ENCODE measurements around the gene DNALI1. TPM values are rescaled to one million over a fixed set of nuclear protein-coding genes. Genes with fewer than 3 reads are reported as not detected.
"Not testable (repeated sequence)": the region's sequence is repeated elsewhere in the genome, so short reads cannot be mapped to it uniquely, and the experiment has no call there.

Gene DNALI1
- polyA plus RNA-seq, 3 donors: 73.1 to 85.2 (median 80.4) TPM

DNA sequence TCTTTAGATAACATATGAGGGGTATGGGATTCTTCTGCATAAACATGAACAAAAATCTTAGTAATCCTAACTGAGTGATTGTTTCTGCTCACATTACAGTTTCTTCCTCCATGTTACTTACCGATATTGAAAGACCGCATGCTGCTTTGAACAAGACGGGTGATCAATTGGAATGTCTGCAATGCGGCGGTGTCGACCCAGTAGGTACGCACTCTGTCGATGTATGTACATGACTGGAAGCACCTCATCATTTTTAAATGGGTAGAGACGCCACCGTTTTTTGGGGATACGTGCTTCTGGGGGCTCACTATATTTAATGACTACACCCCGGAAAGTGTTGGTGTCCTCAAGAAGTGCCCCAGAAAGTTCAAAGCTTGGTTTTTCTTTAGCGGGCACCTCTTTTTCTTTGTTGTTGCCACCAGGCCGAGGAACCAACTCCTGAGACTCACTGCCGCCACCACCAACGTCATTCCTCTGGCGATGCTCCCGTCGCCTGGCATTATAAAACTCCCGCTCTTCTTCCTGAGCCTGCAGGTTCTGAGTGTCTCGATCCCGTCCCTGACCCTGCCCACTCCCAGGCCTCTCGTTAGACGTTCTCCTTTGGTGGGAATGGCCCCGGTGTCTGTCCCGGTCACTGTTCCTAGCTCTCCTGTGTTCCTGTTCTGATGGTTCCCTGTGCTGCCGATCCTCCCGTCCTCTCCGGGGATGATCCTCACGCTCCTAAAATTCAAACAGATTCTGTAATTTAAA is 16.5 kb upstream of the DNALI1 start:
- no peak for DNase-seq

DNA sequence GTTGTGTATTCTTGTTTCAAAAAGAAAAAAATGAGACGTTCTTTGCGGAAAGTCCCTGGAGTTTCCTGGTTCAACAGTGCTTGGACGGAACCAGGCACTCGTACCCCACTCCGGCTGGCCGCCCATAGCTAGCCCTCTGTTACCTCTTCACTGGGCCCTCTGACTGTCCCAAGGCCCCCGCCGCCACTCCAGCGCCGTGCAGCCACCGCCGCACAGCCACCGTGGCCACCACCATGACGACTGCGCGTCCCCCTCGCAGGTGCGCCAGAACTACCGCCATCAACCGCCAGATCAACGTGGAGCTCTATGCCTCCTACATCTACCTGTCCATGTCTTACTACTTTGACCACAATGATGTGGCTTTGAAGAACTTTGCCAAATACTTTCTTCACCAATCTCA is 12.2 kb upstream of the DNALI1 start:
- no peak for DNase-seq

DNA sequence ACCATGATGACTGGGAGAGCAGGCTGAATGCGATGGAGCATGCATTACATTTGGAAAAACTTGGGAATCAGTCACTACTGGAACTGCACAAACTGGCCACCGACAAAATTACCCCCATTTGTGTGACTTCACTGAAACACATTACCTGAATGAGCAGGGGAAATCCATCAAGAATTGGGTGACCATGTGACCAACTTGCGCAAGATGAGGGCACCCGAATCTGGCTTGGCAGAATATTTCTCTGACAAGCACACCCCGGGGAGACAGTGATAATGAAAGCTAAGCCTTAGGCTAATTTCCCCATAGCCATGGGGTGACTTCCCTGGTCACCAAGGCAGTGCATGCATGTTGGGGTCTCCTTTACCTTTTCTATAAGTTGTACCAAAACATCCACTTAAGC is 11.7 kb upstream of the DNALI1 start:
- DNase-seq: no peak

DNA sequence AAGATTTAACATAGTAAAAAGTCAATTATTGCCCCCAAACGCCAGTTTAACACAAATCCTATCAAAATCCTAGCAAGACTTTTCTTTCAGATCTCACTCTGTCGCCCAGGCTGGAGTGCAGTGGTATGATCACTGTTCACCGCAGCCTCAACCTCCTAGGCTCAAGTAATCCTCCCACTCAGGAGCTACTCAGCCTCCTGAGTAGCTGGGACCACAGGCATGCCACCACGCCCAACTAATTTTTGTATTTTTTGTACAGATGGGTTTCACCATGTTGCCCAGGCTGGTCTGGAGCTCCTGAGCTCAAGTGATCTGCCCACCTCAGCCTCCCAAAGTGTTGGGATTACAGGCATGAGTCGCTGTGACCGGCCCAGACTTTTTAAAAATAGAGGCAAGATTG is 7.4 kb upstream of the DNALI1 start:
- DNase-seq: no peak

DNA sequence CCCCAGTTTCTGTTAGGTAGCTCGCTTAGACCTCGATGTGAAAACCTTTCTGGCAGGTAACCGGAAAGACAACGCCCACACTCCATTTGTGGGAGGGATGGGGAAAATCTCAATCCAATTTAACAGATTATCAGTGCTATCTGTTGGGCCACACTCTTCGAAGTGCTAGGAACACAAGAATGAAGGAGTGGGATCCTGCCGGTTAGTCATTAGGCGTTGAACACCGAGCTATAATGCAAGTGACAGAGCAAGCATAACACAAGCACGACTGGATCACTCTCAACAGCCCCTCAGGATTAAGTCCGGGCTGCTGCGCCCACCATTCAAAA is 3.2 kb upstream of the DNALI1 start:
- no peak for DNase-seq

DNA sequence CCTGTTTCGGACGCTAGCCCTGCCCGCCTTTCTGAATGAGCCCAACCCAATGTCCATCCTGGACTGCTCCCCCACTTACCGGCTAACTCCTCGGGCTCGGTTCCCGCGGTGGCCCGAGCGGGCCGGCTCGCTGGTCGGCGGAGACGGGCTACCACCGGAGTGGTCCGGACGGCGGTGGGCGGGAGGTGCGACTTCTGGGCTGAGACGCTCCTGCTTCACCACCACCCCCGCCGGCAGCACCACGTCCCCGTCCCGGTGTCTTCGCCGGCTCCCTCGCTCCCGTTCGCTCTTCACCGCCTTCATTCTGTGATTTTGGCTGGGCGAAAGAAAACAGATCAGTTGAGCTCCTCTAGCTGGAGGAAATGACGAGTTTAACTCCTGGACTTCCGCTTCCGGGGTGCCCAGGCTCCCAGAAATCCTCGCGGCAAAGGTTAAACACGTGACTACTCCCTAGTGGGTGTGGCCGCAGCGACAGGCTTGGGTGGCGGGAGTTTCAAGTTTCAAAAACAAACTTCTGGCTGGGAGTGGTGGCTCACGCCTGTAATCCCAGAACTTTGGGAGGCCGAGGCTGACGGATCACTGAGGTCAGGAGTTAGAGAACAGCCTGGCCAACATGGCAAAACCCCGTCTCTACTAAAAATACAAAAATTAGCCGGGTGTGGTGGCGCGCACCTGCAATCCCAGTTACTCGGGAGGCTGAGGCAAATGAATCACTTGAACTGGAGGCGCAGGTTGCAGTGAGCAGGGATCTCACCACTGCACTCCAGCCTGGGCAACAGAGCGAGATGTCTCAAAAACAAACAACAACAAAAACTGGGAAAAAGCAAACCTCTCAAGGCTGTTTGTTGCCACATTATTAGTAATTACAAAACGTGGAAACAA is 2.6 kb upstream of the DNALI1 start, which contains the start of gene SNIP1:
Gene SNIP1 (minus strand): TSS at position 367 of the 882 bp plus-strand sequence. CDS start 64 bp downstream, at position 303.
- DNase-seq: peak; percentile 94

DNA sequence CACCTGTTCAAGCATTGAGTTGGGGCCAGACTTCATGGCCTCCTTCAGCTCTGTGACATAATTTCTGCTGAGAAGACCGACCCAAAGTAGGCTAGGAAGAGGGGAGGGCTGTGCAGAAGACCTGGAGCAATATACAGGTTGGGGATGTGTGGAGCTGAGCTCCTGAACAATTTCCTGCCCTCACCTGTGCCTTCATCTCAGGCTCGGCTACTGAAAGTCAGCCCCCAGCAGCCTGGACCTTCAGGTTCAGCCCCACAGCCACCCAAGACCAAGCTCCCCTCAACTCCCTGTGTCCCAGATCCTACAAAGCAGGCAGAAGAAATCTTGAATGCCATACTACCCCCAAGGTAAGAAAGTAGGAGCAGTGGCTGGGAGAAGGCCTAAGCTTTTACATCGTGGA is 662 bp downstream of the DNALI1 start:
- no peak for DNase-seq

DNA sequence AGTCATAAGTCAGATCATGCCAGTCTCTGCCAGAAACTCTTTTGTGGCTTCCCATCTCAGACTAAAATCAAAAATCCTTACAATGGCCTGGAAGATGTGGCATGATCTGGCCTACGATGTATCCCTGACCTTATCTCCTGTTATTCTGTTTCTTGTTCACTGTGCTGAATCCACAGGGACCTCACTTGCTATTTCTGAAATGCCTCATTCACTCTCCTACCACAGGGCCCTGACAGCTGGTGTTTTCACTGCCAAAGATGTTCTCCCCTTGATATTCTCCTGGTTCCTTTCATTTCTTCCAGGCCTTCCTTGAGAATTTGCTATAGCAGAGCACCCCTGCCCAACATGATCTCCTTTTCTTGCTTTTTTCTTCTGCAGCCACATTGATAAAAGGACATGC is 1.7 kb downstream of the DNALI1 start:
- DNase-seq: no peak

DNA sequence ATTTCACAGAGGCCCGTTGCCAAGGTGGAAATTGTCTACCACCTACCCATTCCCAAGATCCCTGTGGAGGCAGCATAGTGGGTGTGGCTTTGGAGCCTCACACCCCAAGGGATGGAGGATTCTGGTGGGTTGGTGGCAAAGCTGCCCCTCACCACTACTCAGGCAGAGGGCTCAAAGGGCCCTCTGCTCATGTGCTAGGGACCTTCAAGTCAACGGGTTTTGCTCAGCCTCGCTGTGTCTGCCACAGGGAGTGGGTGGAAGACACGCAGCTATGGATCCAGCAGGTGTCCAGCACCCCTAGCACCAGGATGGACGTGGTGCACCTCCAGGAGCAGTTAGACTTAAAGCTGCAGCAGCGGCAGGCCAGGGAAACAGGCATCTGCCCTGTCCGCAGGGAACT is 2.3 kb downstream of the DNALI1 start:
- no peak for DNase-seq

DNA sequence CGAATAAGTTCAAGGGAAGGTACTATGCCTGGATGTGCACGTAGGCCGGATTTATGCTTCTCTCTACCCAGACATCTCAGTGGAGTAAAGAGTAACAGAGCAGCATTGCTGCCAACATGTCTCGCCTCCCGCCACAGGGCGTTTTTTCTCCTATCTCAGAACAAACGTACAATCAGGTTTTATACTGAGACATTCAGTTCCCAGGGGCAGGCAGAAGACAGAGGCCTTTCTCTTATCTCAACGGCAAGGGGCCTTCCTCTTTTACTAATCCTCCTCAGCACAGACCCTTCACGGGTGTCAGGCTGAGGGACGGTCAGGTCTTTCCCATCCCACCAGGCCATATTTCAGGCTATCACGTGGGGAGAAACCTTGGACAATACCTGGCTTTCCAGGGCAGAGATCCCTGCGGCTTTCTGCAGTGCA is 3.2 kb downstream of the DNALI1 start:
- DNase-seq: not testable (repeated sequence)

DNA sequence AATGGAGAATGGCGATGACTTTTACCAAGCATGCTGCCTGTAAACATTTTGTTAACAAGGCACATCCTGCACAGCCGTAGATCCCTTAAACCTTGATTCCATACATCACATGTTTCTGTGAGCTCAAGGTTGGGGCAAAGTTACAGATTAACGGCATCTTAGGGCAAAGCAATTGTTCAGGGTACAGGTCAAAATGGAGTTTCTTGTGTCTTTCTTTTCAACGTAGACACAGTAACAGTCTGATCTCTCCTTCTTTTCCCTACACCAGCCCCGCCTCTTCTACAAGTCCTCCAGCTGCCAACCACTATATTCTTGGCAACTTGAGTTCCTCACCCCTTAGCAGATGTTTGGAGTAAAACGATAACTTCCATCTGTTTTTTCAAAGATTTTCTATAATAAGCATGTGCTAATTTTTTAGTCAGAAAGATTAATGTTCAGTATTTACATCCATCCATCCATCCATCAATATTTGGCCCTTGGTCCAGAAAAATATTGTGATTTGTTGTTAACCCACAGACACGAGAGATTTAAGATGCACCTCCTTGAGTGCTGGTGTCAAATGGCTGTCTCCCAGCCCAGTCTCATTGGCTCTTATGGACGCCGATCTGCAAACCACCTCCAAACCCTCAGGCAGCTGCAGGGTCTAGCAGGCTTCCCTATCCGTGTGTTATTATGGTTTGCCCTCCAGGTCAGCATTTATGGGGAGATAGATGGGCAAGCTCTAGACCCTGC is 3.8 kb downstream of the DNALI1 start:
- DNase-seq: no peak

DNA sequence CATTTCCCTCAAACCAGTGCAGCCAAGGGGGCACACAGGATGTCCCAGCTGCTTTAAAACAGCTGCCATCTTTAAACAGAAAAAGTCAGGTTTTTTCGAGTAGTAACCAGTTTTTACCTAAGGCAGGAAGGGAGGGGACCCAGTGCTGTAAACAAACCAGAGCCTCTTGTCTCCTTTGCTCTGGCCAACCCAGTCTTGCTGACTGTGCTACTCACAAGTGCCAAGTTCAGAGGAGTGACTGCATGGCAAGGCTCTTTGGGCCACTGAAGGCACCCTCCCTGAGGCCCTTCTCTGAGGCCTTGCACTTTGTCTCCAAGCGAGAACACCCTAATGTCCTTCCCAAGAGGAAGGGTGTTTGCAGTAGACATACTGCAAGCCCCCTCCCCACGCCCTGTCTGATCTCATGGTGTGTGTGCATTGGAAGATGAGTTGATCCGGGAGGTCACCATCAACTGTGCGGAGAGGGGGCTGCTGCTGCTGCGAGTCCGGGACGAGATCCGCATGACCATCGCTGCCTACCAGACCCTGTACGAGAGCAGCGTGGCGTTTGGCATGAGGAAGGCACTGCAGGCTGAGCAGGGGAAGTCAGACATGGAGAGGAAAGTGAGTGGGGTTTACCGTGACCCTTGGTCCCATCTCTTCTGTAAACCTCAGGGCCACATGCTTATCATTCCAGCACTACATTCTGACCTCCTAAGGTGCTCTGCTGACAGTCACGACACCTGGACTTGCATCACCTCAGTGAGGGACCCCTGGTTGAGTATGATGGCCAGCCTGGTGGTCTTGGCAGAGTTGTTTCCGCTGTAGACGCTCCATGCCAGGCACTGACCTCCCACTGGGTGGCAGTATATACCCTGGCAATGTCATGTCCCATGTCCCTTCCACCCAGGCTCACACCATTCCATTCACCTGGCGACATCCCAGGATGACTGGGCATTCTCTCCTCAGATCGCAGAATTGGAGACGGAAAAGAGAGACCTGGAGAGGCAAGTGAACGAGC is 4.7 kb downstream of the DNALI1 start:
- no peak for DNase-seq

DNA sequence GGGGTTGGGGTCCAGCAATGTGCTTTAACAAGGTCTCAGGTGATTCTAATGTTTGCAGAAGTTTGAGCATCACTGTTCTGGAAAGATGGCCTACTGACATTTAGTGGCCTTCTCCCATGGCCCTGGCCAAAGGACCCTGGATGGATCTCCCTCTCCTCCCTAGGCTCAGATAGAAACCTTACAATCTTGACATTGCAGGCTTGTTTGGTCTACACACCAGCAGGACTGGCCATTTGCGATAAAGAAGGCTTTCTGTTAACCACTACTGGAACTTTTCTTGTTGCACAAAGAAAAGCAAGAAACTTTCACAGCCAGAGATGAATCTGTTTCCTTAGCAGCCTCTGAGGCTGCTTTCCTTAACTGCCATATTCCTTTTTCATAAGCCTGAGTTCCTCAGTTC is 6.2 kb downstream of the DNALI1 start:
- no peak for DNase-seq

DNA sequence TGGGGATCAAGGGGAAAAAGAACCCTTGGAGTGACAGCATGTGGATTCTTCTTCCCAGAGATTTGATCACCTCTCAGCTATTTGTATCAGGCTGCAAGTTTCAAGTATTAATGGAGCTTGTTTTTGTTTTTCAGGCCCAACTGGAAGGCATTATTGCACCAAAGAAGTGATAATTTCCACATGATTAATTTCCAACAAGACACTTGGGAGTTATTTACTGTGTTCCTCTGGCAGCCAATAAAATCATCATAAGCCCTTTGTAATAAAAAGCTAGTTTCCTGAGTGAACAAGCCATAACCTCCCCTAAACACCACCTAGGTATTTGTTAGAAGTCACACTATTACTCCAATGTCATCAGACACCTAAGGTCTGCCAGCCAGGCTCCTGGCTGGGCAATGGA is 8.2 kb downstream of the DNALI1 start:
- DNase-seq: no peak

DNA sequence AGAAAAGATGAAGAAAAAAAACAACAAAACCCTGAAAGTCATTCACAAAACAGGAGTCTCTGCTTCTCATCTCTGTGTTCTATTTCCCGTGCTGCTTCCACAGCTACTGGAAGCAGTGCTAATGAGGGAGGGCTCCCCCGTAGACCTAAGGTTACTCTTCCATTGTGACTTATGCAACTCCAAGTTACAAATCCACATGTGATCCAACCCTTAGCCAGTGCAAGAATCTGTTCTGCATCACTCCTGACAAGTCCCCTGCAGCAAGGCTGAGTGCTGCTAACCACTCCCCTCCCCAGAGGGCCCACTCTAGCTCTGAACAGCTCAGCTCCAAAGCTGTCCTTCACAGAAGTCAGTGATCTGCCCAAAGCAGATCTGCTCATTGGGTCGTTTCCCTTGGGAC is 10.3 kb downstream of the DNALI1 start:
- no peak for DNase-seq

DNA sequence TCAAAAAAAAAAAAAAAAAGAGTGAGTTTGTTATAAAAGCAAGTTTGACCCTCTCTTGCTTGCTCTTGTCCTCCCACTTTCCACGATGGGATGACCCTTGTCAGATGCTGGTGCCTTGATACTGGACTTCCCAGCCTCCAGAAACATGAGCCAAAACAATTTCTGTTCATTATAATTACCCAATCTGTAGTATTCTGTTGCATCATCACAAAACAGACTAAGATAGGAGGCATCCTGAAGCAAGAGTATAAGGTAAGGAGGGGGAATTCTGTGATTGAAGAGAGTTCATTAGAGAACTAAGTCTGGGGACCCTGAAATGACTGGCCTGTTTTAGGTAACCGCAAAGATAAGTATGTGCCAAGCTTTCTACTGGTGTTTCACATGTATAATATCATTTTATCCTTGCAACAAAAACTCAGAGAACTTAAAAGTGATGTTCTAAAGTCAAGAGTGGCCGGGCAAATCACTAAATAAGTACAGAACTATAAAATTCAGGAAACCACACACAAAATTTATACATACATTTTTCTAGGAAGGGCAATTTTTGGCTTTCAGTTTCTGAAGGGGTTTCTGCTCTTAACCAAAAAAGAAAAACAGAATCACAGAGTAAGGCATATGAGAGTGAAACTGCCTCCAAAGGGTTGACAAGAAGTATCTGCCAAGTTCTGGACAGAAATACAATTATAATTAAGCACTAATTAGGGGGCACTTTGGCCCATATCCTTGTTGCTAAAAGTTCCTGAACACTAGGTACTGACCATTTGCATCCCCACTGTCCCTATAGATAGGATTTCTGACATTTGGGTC is 14.0 kb downstream of the DNALI1 start:
- no peak for DNase-seq

DNA sequence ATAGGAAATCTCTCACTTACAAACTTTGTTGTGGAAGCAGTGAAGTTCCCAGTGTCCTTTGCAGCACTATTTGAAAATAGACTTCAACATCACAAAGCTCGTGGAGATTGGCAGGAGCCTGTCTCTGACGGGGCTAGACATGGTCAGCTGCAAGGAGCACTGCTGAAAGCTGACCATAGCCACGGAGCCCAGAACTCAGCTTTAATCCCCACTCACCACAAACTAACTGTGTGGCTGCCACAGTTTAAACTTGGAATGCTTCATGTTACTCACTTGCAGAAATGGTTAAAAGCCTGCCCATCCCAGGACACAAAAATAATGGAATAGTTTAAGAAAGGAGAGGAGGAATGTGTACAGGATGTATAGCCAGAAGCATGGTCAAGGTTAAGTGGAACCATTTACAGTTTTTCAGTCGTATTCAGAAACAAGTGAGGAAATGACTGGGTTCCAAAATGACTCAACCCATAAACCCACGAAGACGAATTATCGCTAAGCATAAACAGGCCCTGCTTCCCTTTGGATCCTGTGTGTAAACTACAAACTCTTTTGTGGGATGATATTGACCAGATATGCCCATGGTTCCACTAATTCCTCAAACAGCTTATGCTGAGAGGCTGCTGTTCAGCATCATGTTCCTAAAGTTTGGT is 18.2 kb downstream of the DNALI1 start:
- DNase-seq: no peak

DNA sequence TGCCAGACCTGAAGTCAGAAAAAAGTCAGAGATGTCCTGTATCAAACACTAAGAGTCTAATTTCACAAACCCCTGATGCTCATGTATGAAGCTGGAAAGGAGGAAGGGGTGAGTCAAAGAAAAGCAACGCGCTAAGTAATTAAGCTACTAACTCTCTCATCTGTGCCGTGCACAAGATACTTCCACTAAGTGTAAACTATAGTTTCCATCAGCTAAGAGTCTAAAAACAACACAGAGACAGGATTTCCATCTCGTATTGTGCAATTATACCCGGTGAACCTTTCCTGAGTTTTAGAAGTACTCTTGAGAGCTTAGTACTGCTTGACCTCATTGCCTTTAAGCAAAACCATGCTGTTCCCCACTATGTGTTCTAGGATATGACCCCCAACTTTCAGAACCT is 19.0 kb downstream of the DNALI1 start:
- DNase-seq: no peak

DNA sequence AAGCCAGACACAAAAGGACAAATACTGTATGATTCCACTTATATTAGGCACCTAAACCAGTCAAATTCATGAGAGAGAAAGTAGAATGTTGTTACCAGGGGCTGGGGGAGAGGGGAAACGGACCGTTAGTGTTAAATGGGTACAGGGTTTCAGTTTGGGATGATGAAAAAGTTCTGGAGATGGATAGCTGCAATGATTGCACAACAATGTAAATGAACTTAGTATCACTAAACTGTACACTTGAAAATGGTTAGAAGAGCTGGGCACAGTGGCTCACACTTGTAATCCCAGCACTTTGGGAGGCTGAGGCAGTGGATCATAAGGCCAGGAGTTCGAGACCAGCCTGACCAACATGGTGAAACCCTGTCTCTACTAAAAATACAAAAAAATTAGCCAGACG is 27.8 kb downstream of the DNALI1 start:
- DNase-seq: not testable (repeated sequence)

DNA sequence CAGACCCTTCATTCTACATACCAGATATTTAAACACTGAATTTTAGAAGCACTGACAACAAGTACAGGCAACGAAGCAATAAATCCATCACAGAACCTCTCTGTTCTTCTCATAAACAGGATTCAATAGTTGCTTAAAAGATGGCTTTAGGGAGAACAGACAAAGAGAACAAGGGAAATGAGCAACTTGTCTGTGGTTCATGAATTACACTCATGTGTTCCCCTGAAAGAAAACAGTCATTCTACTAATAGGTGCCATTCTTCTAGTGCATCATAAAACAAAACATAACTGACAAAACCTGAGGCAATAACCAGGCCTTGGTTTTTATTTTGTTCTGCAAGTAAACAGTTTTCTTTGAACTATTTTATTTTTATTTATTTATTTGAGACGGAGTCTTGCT is 32.2 kb downstream of the DNALI1 start:
- DNase-seq: no peak

Measured in renal pelvis (tissue), 4 donors.